Calu3 (cell line): ENCODE data around the gene CHD1L. TPM values are rescaled to one million over a fixed set of nuclear protein-coding genes. Genes with fewer than 3 reads are reported as not detected.

Experiments used
- BruUV-seq: library from RNA; stranded (reverse); fragments of 400-500 nt; replicated peaks from 2 replicates; lab custom pipeline; 2021; lab: Mats Ljungman, UMichigan
- CTCF ChIA-PET: fragments of 300-600 bp; sonication (Branson Sonifier 250); formaldehyde crosslinking; loops from one replicate; lab custom pipeline; 2022; ENCODE audit warnings: antibody characterized with exemption; lab: Charles Lee
- DNase-seq: peaks from one replicate; pipeline ENCODE4 v3.0.0; 2022
- H3K27ac Mint-ChIP-seq: one replicate; pipeline ENCODE4 v1.8.0; 2022; ENCODE audit warnings: mixed read lengths; ENCODE audit not compliant: unreplicated experiment
- H3K27me3 Mint-ChIP-seq: one replicate; pipeline ENCODE4 v1.8.0; 2022; ENCODE audit warnings: mixed read lengths; ENCODE audit not compliant: unreplicated experiment
- H3K36me3 Mint-ChIP-seq: one replicate; pipeline ENCODE4 v1.8.0; 2022; ENCODE audit warnings: mild to moderate bottlenecking, moderate library complexity, mixed read lengths; ENCODE audit not compliant: insufficient read depth, unreplicated experiment
- H3K4me1 Mint-ChIP-seq: one replicate; pipeline ENCODE4 v1.8.0; 2022; ENCODE audit warnings: mild to moderate bottlenecking, low read depth, mixed read lengths; ENCODE audit not compliant: unreplicated experiment
- H3K4me3 Mint-ChIP-seq: one replicate; pipeline ENCODE4 v1.8.0; 2022; ENCODE audit warnings: mild to moderate bottlenecking, low read depth, moderate library complexity, mixed read lengths; ENCODE audit not compliant: unreplicated experiment
- H3K9me3 Mint-ChIP-seq: one replicate; pipeline ENCODE4 v1.8.0; 2022; ENCODE audit warnings: low read depth, mixed read lengths; ENCODE audit not compliant: unreplicated experiment
- CTCF ChIP-seq: fragments of 200-600 bp; IDR thresholded peaks from one replicate; pipeline ENCODE4 v1.8.0; 2022; ENCODE audit warnings: antibody characterized with exemption; ENCODE audit not compliant: unreplicated experiment
- intact Hi-C: fragments of 100-400 bp; cut with micrococcal nuclease; formaldehyde crosslinking; loops from one replicate; pipeline ENCODE4 v1.10.0; 2022; ENCODE audit not compliant: unreplicated experiment
- total RNA-seq: library from RNA; stranded (reverse); gene quantifications from 2 replicates; pipeline ENCODE4 v1.2.3, GENCODE V29; 2022

CHD1L gene
- total RNA-seq, 1 experiment from 2014 or later, result 34.2 TPM

GRCh38 chr1:147235822-147236221 is 6.7 kb upstream of the CHD1L start:
- H3K4me3 Mint-ChIP-seq, result no peak overlapping the region
- peaks cover 2% of the 10 kb centered on the region for H3K9me3 Mint-ChIP-seq

GRCh38 chr1:147236448-147236847 is 6.0 kb upstream of the CHD1L start:
- BruUV-seq, result no TSS peak
- Mint-ChIP-seq H3K9me3 (no peaks in the 10 kb centered on the region), H3K4me1 (peaks cover 30% of the 10 kb centered on the region), H3K4me3 (no peak overlapping the region), H3K27ac (no peak overlapping the region), H3K27me3 (peaks cover 6% of the 10 kb centered on the region), H3K36me3 (no peaks in the 10 kb centered on the region)
- CTCF ChIA-PET, result interaction anchor here (1.5 kb wide), 1 partner anchor 11 kb away, joined by 8 read pairs; the partner anchor contains the start of gene FMO5
- intact Hi-C loops, result no loop called here
- no peak for TF ChIP-seq CTCF
- no peak for DNase-seq

More at GRCh38 chr1:147235822-147236221, 6.7 kb upstream of the CHD1L start:
- H3K36me3 Mint-ChIP-seq, result no peaks in the 10 kb centered on the region
- intact Hi-C loops, result no loop called here
- peaks cover 30% of the 10 kb centered on the region for H3K4me1 Mint-ChIP-seq
- DNase-seq, result no peak
- H3K27ac Mint-ChIP-seq, result no peak overlapping the region
- no peak for TF ChIP-seq CTCF
- no TSS peak for BruUV-seq
- peaks cover 12% of the 10 kb centered on the region for H3K27me3 Mint-ChIP-seq
- CTCF ChIA-PET, result interaction anchor here (1.5 kb wide), 1 partner anchor 10 kb away, joined by 8 read pairs; the partner anchor contains the start of gene FMO5

GRCh38 chr1:147236959-147237791 is 5.3 kb upstream of the CHD1L start:
- Mint-ChIP-seq H3K27ac (no peak overlapping the region), H3K27me3 (no peaks in the 10 kb centered on the region), H3K9me3 (no peaks in the 10 kb centered on the region), H3K4me3 (peak overlapping the region; percentile 12), H3K4me1 (peaks cover 30% of the 10 kb centered on the region), H3K36me3 (peaks cover under 1% of the 10 kb centered on the region)
- intact Hi-C loops, result no loop called here
- BruUV-seq, result no TSS peak
- peak; percentile 41 for DNase-seq
- TF ChIP-seq CTCF, result no peak
- CTCF ChIA-PET, result interaction anchor here (0.8 to 1.5 kb wide), 3 partner anchors 12 to 70 kb away, joined by 4 to 8 read pairs (median 4); partner anchors contain the start of gene FMO5

GRCh38 chr1:147238053-147238902 is 4.2 kb upstream of the CHD1L start:
- Mint-ChIP-seq H3K9me3 (no peaks in the 10 kb centered on the region), H3K27me3 (no peaks in the 10 kb centered on the region), H3K4me3 (peak overlapping the region; percentile 14), H3K36me3 (peaks cover 12% of the 10 kb centered on the region), H3K4me1 (peaks cover 30% of the 10 kb centered on the region), H3K27ac (no peak overlapping the region)
- no TSS peak for BruUV-seq
- TF ChIP-seq CTCF, result no peak
- CTCF ChIA-PET, result interaction anchor here (0.6 to 1.3 kb wide), 4 partner anchors 36 to 71 kb away, joined by 3 to 4 read pairs (median 4); no protein-coding TSS in a partner anchor
- DNase-seq, result no peak
- intact Hi-C loops, result loop anchor here (2.0 kb wide), 2 partner anchors 13 to 65 kb away; partner anchors contain the start of genes FMO5 and PRKAB2
